ENCODE results near the gene CTTN. TPM values are rescaled to one million over a fixed set of nuclear protein-coding genes. Genes with fewer than 3 reads are reported as not detected.

Gene CTTN
- total RNA-seq, 1 experiment from 2014 or later: 224 TPM

DNA sequence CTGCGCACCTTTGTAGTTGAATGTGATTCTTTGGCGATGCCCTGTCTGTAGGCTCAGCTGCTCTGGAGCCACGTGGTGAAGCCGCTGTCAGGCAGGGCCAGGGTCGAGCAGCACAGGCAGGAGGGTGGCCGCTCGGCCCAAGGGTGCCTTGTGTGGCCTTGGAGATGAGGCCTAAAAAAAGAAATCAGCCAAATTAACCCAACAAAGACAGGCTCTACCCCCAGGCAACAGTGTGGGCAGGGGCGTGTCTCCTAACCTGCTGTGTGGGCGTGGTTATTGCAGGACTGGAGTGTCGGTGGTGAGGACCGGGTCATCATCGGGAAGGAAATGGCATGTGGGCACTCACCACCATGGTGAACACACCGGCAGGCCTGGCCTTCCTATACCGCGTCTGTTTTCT lies 34.3 kb downstream of the CTTN start:
- Mint-ChIP-seq H3K4me3 (no peak overlapping the region), H3K9me3 (no peaks in the 10 kb centered on the region), H3K36me3 (ENCODE audit: insufficient read depth in 1 of 3, low read depth in 3 of 3) (peaks cover 46 to 95% (median 95%) of the 10 kb centered on the region in 3 experiments; a peak in 6 of 7 replicates), H3K27ac (peak overlapping the region in 1 of 3 experiments; percentile 53; a peak in 1 of 7 replicates), H3K4me1 (peaks cover 8 to 10% of the 10 kb centered on the region in 2 experiments), H3K27me3 (ENCODE audit: low read depth) (no peaks in the 10 kb centered on the region; the same call in 1 of the 2 replicates)
- no peak overlapping the region for H4K91ac ChIP-seq (ENCODE audit: insufficient read length, low read depth, low read length)
- no peak overlapping the region for H3K4me2 ChIP-seq (ENCODE audit: insufficient read depth, insufficient read length, low read length)
- no peak overlapping the region for H3K9ac ChIP-seq (ENCODE audit: extremely low read depth, insufficient read length, low read length)
- H3K4me1 ChIP-seq (ENCODE audit: insufficient read depth, low read length): no peaks in the 10 kb centered on the region
- H3K4ac ChIP-seq (ENCODE audit: low read depth, low read length): no peak overlapping the region
- no peak overlapping the region for H3K27ac ChIP-seq (ENCODE audit: insufficient read length, low read depth, low read length)
- H2BK15ac ChIP-seq (ENCODE audit: low read depth, low read length): no peak overlapping the region
- no peak overlapping the region for H2BK20ac ChIP-seq (ENCODE audit: low read depth, low read length, poor library complexity, severe bottlenecking)
- no peaks in the 10 kb centered on the region for H3K79me2 ChIP-seq (ENCODE audit: insufficient read depth, low read length)
- TF ChIP-seq, protein P1, sequence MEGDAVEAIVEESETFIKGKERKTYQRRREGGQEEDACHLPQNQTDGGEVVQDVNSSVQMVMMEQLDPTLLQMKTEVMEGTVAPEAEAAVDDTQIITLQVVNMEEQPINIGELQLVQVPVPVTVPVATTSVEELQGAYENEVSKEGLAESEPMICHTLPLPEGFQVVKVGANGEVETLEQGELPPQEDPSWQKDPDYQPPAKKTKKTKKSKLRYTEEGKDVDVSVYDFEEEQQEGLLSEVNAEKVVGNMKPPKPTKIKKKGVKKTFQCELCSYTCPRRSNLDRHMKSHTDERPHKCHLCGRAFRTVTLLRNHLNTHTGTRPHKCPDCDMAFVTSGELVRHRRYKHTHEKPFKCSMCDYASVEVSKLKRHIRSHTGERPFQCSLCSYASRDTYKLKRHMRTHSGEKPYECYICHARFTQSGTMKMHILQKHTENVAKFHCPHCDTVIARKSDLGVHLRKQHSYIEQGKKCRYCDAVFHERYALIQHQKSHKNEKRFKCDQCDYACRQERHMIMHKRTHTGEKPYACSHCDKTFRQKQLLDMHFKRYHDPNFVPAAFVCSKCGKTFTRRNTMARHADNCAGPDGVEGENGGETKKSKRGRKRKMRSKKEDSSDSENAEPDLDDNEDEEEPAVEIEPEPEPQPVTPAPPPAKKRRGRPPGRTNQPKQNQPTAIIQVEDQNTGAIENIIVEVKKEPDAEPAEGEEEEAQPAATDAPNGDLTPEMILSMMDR (conservative IDR thresholded peaks at IDR 0.05): no peak
- no peaks in the 10 kb centered on the region for H3K23me2 ChIP-seq (ENCODE audit: insufficient read length, low read depth, low read length, poor library complexity, severe bottlenecking)
- H4K8ac ChIP-seq (replicated peaks; ENCODE audit: insufficient read length, low read depth, low read length): no peak overlapping the region
- H4K20me1 ChIP-seq (ENCODE audit: control insufficient read depth, insufficient read depth, insufficient read length): no peaks in the 10 kb centered on the region
- no peak overlapping the region for H2AFZ ChIP-seq (ENCODE audit: low read length)
- H3K23ac ChIP-seq (ENCODE audit: insufficient read length, low read depth, low read length): no peak overlapping the region
- no peak overlapping the region for H2BK120ac ChIP-seq (ENCODE audit: low read depth, low read length, poor library complexity, severe bottlenecking)
- no peak overlapping the region for H3K14ac ChIP-seq (ENCODE audit: insufficient read depth, low read length)
- H2BK12ac ChIP-seq (ENCODE audit: insufficient read length, low read depth, low read length): no peak overlapping the region
- no peaks in the 10 kb centered on the region for H3K9me3 ChIP-seq (ENCODE audit: control insufficient read depth, low read depth, low read length)
- no peak overlapping the region for H4K5ac ChIP-seq (ENCODE audit: insufficient read length, low read depth, low read length)
- no peak overlapping the region for H3K18ac ChIP-seq (ENCODE audit: insufficient read length, low read depth, low read length)
- H3T11ph ChIP-seq (ENCODE audit: low read length): no peak overlapping the region
- H2AK5ac ChIP-seq (ENCODE audit: insufficient read length, low read length): no peak overlapping the region
- no CpG with 5 or more reads among the region's 15 CpGs for WGBS (ENCODE audit: extremely low coverage, insufficient read length, low lambda C conversion rate)
- H3K56ac ChIP-seq (ENCODE audit: insufficient read length, low read depth, low read length): no peak overlapping the region
- no peak overlapping the region for H2BK5ac ChIP-seq (ENCODE audit: insufficient read length, low read length)
- no peaks in the 10 kb centered on the region for H3K27me3 ChIP-seq (ENCODE audit: insufficient read depth, low read length)
- no peaks in the 10 kb centered on the region for H3K79me1 ChIP-seq (ENCODE audit: insufficient read depth, low read depth, low read length, poor library complexity, severe bottlenecking)
- DNase-seq: no peak

Data from H9 (cell line).